GM12865 (cell line): Measurements from ENCODE around the gene GH1.
"Not testable (repeated sequence)": the region's sequence is repeated elsewhere in the genome, so short reads cannot be mapped to it uniquely, and the experiment has no call there.

Source experiments
- DNase-seq: peaks from one replicate; pipeline ENCODE4 v3.0.0; 2010; ENCODE audit warnings: low read depth
- H3K4me3 ChIP-seq: 2 replicates; pipeline ENCODE4 v1.5.1; 2011; ENCODE audit warnings: mild to moderate bottlenecking, low read depth, low read length, control low read depth
- CTCF ChIP-seq: IDR thresholded peaks from 2 replicates; pipeline ENCODE4 v1.5.1; 2011; ENCODE audit warnings: low read length, control low read depth, low read depth, inconsistent platforms; ENCODE audit not compliant: insufficient read depth; ENCODE audit errors: missing control alignments

Gene GH1

GRCh38 chr17:63896524-63897354 is 21.9 kb downstream of the GH1 start, which contains the start of gene CSH1:
TSS of gene CSH1 (minus strand) at chr17:63896574. CDS start at chr17:63896511, 63 bp downstream.
- H3K4me3 ChIP-seq, DNase-seq: not testable (repeated sequence)

- DNase-seq, H3K4me3 ChIP-seq: not testable (repeated sequence)
Observed at GRCh38 chr17:63894821-63895220, 23.8 kb downstream of the GH1 start.

DNA sequence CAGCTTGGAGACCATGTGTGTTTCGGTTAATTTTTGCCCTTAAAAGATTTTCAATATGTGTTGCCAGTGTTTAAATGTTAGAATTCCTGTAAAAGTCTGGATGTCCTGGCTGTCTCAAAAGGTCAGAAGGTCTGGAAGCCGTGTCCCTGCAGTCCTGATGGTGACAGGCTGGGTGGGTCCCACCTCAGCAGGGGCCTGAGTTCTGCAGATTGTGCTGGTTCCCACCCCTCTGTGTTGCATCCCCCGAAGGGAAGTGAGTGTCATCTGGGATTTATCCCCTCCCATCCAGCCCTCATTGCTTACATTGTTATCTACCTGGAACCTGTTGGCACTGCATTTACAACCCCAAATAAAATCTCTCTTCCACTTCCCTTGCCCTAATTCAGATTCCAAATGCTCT is 24.6 kb downstream of the GH1 start:
- not testable (repeated sequence) for DNase-seq

DNA sequence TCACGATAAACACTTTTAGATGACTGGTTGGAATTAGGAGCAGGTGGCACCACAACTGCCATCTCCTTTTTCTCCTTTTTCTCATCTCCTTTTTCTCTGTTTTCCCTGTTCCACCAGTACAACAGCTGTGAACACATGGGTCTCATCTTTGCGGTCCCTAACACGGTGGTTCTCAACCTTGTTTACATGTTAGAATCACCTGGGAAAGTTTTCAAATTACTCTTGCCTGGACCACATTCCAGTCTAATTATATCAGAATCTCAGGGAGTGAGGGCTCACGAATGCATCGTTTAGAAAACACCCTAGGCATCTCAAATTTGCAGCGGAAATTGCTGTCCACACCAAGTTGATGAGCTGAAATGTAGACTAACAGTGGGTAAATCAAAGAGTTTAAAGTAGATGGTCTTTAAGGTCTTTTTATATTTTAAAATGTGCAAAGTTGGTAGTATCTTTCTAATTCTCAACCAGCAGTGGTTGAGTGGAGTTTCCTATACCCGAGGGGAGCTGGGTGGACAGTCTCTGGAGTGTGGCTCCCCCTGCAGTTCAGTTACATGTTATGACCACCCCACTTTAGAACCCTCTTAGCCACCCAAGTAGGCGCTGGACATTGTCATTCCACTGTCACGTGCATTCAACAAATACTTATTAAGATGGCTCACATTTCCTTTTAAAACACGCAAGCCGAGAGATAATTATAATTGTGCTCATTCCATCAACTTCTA is 26.2 kb downstream of the GH1 start:
- not testable (repeated sequence) for DNase-seq, H3K4me3 ChIP-seq
- TF ChIP-seq CTCF = peak; percentile 23

More for the DNA sequence above, 24.6 kb downstream of the GH1 start:
- not testable (repeated sequence) for H3K4me3 ChIP-seq

- DNase-seq = peak; percentile 25
- H3K4me3 ChIP-seq = not testable (repeated sequence)
- peak; percentile 41 for TF ChIP-seq CTCF
Observed at GRCh38 chr17:63889026-63889848, 29.4 kb downstream of the GH1 start.

DNA sequence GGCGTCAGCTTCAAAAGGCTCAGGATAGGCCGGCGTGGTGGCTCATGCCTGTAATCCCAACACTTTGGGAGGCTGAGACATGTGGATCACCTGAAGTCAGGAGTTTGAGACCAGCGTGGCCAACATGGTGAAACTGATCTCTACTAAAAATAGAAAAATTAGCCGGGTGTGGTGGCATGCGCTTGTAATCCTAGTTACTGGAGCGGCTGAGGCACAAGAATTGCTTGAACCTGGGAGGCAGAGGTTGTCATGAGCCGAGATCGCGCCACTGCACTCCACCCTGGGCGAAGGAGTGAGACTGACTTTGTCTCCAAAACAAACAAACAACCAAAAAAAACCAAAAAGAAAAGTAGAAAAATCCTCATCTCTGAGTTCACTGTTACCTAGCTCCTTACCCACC is 33.5 kb downstream of the GH1 start:
- H3K4me3 ChIP-seq, DNase-seq: not testable (repeated sequence)

DNA sequence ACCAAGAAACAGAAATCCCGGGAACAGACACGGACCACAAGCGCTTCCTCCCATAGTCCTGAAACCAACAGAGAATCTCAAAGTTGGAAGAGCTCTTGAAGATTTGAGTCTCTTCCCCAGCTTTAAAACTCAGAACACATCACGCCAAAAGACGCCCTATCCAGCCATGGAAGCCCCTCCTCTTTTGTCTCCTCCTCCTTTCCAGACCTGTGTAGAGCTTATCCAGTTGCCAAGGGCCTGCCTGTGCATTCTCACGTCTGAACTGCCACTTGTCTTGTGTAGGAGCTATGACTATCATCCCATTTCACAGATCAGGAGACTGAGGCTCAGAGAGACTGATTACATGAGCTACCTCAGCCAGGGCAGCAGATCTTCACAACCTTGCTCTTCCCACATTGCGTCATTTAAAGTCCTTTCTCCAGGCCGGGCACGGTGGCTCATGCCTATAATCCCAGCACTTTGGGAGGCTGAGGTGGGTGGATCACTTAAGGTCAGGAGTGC is 36.0 kb downstream of the GH1 start:
- DNase-seq, H3K4me3 ChIP-seq: not testable (repeated sequence)

GRCh38 chr17:63881935-63882601 is 36.6 kb downstream of the GH1 start, which contains the start of gene GH2:
TSS of gene GH2 (minus strand) at chr17:63881944. CDS start at chr17:63881801, 143 bp downstream.
- peak; percentile 81 for TF ChIP-seq CTCF
- peak; percentile 54 for DNase-seq

GRCh38 chr17:63881337-63881736 is 37.3 kb downstream of the GH1 start:
- H3K4me3 ChIP-seq, DNase-seq: not testable (repeated sequence)

More at GRCh38 chr17:63881935-63882601, 36.6 kb downstream of the GH1 start, which contains the start of gene GH2:
- no peak within 1 kb of the TSS for H3K4me3 ChIP-seq
